ENCODE data around the gene IL20RB. TPM values are rescaled to one million over a fixed set of nuclear protein-coding genes. Genes with fewer than 3 reads are reported as not detected.

Gene IL20RB
- total RNA-seq, 1 experiment from 2014 or later, result 7.2 TPM

GRCh38 chr3:136992115-136992514 lies 34.3 kb downstream of the IL20RB start:
- CTCF ChIA-PET, result no interaction called here
- H3K4me3 ChIP-seq, result no peak overlapping the region
- H3K9me2 ChIP-seq (ENCODE audit: insufficient read depth), result no peaks in the 10 kb centered on the region
- H3K79me2 ChIP-seq (ENCODE audit: low read depth), result no peaks in the 10 kb centered on the region
- TF ChIP-seq CTCF (conservative IDR thresholded peaks at IDR 0.05), result no peak
- TF ChIP-seq EZH2 (IDR thresholded peaks at IDR 0.05; ENCODE audit: low read depth), result no peak
- DNase-seq, result no peak
- intact Hi-C loops (cut with micrococcal nuclease; ENCODE audit: unreplicated experiment), result no loop called here
- H3K4me2 ChIP-seq, result no peak overlapping the region
- no peak overlapping the region for H2AFZ ChIP-seq
- H3F3A ChIP-seq (ENCODE audit: insufficient read depth, low read depth), result peaks cover 13% of the 10 kb centered on the region; the same call in 1 of the 2 replicates
- no peak overlapping the region for H3K27ac ChIP-seq
- no peaks in the 10 kb centered on the region for H3K36me3 ChIP-seq (ENCODE audit: low read depth)
- no peaks in the 10 kb centered on the region for H4K20me1 ChIP-seq (ENCODE audit: insufficient read depth)
- POLR2A ChIA-PET (ENCODE audit: unreplicated experiment), result no interaction called here
- no peaks in the 10 kb centered on the region for H3K27me3 ChIP-seq (ENCODE audit: insufficient read depth, low read depth)
- no TSS peak for BruUV-seq (replicated peaks)
- no peaks in the 10 kb centered on the region for H3K9me3 ChIP-seq (ENCODE audit: insufficient read depth, low read depth)
- peaks cover 16% of the 10 kb centered on the region for H3K4me1 ChIP-seq (replicated peaks; ENCODE audit: insufficient read depth)

- POLR2A ChIA-PET (ENCODE audit: unreplicated experiment), result interaction anchor here (0.6 kb wide), 1 partner anchor 799 kb away, joined by 7 read pairs; the partner anchor contains the start of gene MSL2
- no peaks in the 10 kb centered on the region for H3K9me2 ChIP-seq (ENCODE audit: insufficient read depth)
- no peak overlapping the region for H2AFZ ChIP-seq
- CTCF ChIA-PET, result interaction anchor here (0.6 kb wide), 1 partner anchor 155 kb away, joined by 4 read pairs; no protein-coding TSS in a partner anchor
- no peaks in the 10 kb centered on the region for H3K36me3 ChIP-seq (ENCODE audit: low read depth)
- no peak overlapping the region for H3K4me3 ChIP-seq
- peak overlapping the region; percentile 40; the same call in 1 of the 2 replicates for H3K27ac ChIP-seq
- H3K79me2 ChIP-seq (ENCODE audit: low read depth), result no peaks in the 10 kb centered on the region
- peak; percentile 79 to 86 for DNase-seq
- no peaks in the 10 kb centered on the region for H3K27me3 ChIP-seq (ENCODE audit: insufficient read depth, low read depth)
- intact Hi-C loops (cut with micrococcal nuclease; ENCODE audit: unreplicated experiment), result loop anchor here (5.0 kb wide), 2 partner anchors 33 to 243 kb away; partner anchors contain the start of gene STAG1
- H3K4me2 ChIP-seq, result peak overlapping the region; percentile 32; the same call in 1 of the 2 replicates
- H3K9me3 ChIP-seq (ENCODE audit: insufficient read depth, low read depth), result no peaks in the 10 kb centered on the region
- no peaks in the 10 kb centered on the region for H4K20me1 ChIP-seq (ENCODE audit: insufficient read depth)
- peaks cover 13% of the 10 kb centered on the region; the same call in 1 of the 2 replicates for H3F3A ChIP-seq (ENCODE audit: insufficient read depth, low read depth)
- H3K4me1 ChIP-seq (replicated peaks; ENCODE audit: insufficient read depth), result peaks cover 16% of the 10 kb centered on the region
- no TSS peak for BruUV-seq (replicated peaks)
- TF ChIP-seq CTCF (conservative IDR thresholded peaks at IDR 0.05) (no peak), EZH2 (IDR thresholded peaks at IDR 0.05; ENCODE audit: low read depth) (no peak)
These were observed 37.2 kb downstream of the IL20RB start for GRCh38 chr3:136994772-136995516.

- H3K27me3 ChIP-seq (ENCODE audit: insufficient read depth, low read depth), result no peaks in the 10 kb centered on the region
- no TSS peak for BruUV-seq (replicated peaks)
- peaks cover 16% of the 10 kb centered on the region for H3K4me1 ChIP-seq (replicated peaks; ENCODE audit: insufficient read depth)
- H3K9me2 ChIP-seq (ENCODE audit: insufficient read depth), result no peaks in the 10 kb centered on the region
- H3K9me3 ChIP-seq (ENCODE audit: insufficient read depth, low read depth), result no peaks in the 10 kb centered on the region
- ChIA-PET POLR2A (ENCODE audit: unreplicated experiment) (no interaction called here), CTCF (no interaction called here)
- no peaks in the 10 kb centered on the region for H3K79me2 ChIP-seq (ENCODE audit: low read depth)
- no peaks in the 10 kb centered on the region for H3K36me3 ChIP-seq (ENCODE audit: low read depth)
- no peak overlapping the region for H3K27ac ChIP-seq
- H3K4me3 ChIP-seq, result no peak overlapping the region
- TF ChIP-seq CTCF (conservative IDR thresholded peaks at IDR 0.05), result no peak
- no peaks in the 10 kb centered on the region for H4K20me1 ChIP-seq (ENCODE audit: insufficient read depth)
- H2AFZ ChIP-seq, result no peak overlapping the region
- intact Hi-C loops (cut with micrococcal nuclease; ENCODE audit: unreplicated experiment), result loop anchor here (5.0 kb wide), 2 partner anchors 33 to 243 kb away; partner anchors contain the start of gene STAG1
- no peak for DNase-seq
- peaks cover 13% of the 10 kb centered on the region; the same call in 1 of the 2 replicates for H3F3A ChIP-seq (ENCODE audit: insufficient read depth, low read depth)
- H3K4me2 ChIP-seq, result no peak overlapping the region
These were observed 37.9 kb downstream of the IL20RB start for GRCh38 chr3:136995652-136996051.
